Activated CD4-positive, CD25-positive, alpha-beta regulatory T cell treated with anti-CD3 and anti-CD28 coated beads, Interleukin-2, amount 50 U/mL, for 16 hours (primary cell): ENCODE results near the gene GRK4.
A peak's percentile ranks its signal among the peaks of the same experiment; 100 is the strongest.
"Not testable (repeated sequence)": the region's sequence is repeated elsewhere in the genome, so short reads cannot be mapped to it uniquely, and the experiment has no call there.

Source experiments
- DNase-seq: peaks from one replicate; pipeline ENCODE4 v3.0.0-alpha.2; 2020; ENCODE audit warnings: low read depth, low spot score

GRK4 gene

GRCh38 chr4:2958446-2958845 is 4.9 kb upstream of the GRK4 start:
- DNase-seq, result no peak

DNA sequence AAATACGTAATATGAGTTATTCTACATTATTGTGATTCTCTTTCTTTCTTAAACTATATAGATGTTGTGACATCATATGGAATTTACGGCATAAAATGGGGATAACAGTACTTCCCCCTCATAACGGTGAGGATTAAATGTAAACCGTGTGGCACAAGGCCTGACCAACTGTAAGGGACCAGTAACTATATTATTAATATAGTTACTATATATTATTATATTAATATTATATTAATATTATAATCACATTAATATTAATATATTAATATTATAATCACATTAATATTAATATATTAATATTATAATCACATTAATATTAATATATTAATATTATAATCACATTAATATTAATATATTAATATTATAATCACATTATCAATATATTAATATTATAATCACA is 2.9 kb upstream of the GRK4 start:
- not testable (repeated sequence) for DNase-seq

- no peak for DNase-seq
These were observed 2.0 kb upstream of the GRK4 start for GRCh38 chr4:2961421-2961810.

DNA sequence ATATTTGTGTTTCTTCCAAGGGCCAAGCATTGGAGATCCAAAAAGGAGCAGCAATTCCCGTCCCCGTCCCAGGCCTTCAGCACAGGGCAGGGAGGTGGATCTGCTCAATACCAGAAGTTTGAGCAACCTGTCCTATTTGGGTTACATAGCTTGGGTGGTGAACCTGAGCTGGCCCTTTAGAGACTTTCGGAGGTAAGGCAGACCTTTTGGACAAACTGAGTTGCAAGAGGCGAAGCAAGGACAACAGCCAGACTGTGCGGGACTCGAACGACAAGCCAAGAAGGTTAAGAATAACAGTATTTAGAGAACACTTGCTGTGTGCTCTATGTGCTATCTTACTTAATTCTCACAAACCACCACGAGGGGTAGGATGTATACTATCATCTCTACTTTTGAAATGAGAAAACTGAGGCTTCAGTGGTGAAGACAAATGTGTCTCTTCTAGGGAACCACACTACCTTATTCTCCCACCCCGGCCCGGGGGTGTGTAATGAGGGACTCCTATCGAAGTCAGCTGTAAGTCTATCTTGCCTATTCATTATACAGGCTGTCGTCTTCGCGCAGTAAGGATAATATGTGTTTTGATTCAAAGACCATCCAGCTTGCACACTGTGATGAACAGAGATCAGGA is 1.4 kb upstream of the GRK4 start:
- DNase-seq, result peak; percentile 40

DNA sequence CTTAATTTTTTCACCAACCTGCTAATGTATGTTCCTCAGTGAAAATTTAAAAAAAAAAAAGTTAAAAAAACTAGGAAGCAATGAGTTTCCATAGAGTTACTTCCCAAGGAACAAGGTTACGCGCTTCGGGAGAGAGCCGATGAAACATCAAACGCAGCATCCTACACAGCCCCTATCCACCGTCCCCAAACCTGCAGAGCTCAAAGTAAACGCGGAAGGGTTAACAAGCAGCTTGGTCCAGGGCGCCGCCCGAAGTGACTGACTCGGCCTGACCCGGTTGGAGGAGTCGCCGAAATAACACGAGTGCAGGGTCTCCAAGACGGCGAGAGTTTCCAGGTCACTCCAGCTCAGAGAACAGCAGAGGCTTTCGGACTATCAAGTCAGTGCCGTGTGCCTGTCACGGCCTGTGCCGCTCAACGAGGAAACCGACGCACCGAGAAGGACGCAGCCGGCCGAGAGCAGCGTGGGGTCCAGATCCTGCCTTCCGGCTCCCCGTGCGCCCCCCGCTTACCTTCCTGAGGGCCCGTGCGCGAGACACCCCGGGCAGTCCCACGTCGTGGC is 677 bp upstream of the GRK4 start:
- DNase-seq, result peak; percentile 21

DNA sequence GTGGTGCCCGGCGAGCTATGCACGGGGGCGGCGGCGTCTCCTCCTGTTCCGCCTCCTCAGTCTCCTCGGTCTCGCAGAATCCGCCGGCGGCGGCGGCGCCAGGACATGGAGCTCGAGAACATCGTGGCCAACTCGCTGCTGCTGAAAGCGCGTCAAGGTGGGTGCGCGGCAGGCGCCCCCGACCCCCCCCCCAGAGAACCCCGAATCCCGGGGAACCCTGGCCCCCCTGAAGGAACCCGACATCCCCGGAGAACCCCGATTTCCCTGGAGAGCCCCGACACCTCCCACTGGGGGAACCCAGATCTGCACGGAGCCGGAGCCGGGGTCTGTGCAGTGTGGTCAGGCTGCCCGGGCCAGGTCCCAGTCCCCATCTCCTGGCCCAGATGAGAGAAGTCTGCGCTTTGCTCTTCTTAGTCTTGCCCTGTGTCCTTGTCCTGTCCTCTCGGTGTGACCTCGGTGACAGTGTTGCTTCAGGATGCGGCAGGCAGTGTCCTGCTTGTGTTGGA is 648 bp downstream of the GRK4 start:
- DNase-seq, result no peak

DNA sequence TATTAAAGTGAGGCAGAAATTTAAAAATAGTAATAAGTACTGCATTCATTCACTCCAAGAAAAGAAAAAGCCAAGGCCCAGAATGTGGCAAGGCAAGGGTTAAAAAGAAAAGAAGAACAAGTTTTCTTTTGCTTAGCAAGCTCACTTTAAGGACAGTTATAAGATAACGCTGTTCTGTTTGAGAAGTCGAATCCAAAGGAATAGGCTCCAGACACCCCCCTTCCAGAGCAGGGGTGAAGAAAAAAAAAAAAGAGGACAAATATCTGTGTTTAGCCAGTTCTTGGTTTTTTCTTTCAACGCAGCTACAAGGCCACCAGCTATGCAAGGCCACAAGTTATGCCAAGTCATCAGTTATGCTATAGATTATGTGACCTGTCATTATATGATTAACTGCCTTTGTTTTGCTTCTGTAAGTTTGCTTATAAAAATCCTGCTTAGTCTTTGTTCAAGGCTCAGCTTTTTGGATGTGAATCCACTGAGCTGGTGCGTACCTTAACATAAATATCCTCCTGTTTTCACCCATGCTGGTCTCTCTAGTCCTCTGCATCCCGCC is 1.4 kb downstream of the GRK4 start:
- no peak for DNase-seq

GRCh38 chr4:2965262-2965661 is 1.9 kb downstream of the GRK4 start:
- no peak for DNase-seq

DNA sequence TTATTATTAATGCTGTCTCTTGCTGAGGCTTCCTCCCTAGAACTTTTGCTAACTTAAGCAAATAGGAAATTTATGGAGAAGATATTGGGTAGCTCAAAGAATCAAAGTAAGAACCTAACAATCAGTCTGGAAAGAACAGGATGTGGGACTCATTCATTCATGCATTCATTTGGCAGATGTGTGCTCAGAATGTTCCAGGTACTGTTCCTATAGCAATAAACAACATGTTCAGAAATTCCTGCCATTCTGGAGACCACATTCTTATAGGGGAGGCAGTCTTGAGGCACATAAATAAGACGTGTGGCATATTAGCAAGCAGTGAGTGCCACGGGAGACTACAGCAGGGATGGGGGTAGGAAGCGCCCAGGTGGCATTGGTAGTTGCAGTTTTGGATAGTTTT is 5.0 kb downstream of the GRK4 start:
- DNase-seq, result no peak

- no peak for DNase-seq
These were observed 7.9 kb downstream of the GRK4 start for GRCh38 chr4:2971275-2971674.

- DNase-seq, result no peak
These were observed 14.1 kb downstream of the GRK4 start for GRCh38 chr4:2977211-2978088.

GRCh38 chr4:2981256-2981819 is 18.0 kb downstream of the GRK4 start:
- DNase-seq, result no peak

DNA sequence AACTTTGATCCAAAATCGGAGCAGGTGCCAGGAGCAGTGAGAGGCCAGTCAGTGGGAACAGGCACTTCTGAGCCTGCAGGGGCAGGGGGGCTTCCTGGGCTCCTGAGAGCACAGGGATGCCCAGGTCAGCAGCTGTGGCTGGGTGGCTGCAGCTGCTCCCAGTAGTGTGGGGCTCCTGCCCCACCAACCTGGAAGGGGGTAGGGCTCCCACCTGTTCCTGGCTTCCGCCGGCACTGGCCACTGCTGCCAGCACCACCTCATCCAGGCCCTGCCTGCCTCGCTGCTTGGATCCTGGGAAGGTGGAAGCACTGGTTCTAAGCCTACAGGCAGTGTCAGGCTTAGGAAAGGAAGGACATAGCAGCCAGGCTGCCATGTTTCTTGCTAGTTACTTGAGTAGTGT is 18.6 kb downstream of the GRK4 start:
- no peak for DNase-seq

DNA sequence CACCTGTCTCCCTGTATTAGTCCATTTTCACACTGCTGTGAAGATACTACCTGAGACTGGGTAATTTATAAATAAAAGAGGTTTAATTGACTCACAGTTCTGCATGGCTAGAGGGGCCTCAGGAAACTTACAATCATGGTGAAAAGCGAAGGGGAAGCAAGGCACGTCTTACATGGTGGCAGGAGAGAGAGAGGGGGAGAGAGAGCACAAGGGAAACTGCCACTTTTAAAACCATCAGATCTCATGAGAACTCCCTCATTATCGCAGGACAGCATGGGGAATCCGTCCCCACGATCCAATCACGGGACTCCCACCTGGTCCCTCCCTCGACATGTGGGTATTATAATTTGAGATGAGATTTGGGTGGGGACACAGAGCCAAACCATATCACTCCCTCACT is 20.3 kb downstream of the GRK4 start:
- DNase-seq, result not testable (repeated sequence)

GRCh38 chr4:2991243-2991642 is 27.9 kb downstream of the GRK4 start:
- no peak for DNase-seq

DNA sequence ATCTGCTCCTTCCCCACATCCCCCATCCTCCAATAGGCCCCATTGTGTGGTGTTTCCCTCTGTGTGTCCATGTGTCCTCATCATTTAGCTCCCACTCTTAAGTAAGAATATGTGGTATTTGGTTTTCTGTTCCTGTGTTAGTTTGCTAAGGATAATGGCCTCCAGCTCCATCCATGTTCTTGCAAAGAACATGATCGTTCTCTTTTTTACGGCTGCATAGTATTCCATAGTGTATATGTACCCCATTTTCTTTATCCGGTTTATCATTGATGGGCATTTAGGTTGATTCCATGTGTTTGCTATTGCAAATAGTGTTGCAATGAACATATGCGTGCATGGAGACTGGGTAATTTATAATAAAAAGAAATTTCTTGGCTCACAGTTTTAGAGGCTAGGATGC is 31.5 kb downstream of the GRK4 start:
- no peak for DNase-seq

DNA sequence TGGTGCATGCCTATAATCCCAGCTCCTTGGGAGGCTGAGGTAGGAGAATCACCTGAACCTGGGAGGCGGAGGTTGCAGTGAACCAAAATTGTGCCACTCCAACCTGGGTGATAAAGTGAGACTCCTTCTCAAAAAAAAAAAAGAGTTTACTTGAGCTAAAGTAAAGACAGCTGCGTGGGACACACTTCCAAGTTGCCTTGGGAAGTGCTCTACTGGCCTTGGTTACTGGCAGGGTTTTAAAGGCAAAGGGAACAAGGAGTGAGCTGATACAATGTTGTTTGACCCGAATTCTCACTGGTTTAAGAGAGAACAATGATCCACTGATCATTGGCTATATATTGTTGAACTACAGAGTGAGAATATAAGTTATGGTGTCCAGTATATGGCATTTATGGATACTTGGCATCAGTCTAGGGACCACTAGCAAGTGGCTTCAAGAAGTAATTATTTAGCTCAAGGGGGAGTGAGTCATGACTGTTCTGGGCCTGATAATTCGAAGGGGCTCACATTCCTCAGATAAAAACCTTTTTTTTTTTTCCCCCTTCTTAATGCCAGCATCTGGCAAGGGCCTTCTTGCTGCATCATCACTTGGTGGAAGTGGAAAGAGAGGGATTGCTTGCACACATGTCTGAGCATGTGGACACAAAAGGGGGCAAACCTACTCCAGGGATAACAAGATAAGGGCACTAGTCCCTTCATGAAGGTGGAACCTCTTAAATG is 32.3 kb downstream of the GRK4 start:
- no peak for DNase-seq

DNA sequence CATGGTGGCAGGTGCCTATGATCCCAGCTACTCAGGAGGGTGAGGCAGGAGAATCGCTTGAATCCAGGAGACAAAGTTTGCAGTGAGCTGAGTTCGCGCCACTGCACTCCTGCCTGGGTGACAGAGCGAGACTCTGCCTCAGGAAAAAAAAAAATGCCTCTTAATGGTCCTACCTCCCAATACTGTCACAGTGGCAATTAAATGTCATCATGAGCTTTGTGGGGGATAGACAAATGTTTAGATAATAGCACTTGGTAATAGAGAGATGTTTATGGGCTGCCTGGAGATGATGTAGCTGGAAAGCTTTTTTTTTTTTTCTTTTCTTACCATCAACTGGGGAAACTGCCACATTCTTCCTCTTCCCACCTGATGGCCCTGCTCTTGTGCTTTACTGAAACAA is 33.0 kb downstream of the GRK4 start:
- no peak for DNase-seq

- DNase-seq, result no peak
These were observed 44.4 kb downstream of the GRK4 start for GRCh38 chr4:3007724-3008123.

GRCh38 chr4:3009422-3009821 is 46.1 kb downstream of the GRK4 start:
- no peak for DNase-seq

- no peak for DNase-seq
These were observed 47.2 kb downstream of the GRK4 start for GRCh38 chr4:3010577-3010976.
